HG02970 (cell line): ENCODE measurements around the gene PDE8B.
"Not testable (repeated sequence)": the region's sequence is repeated elsewhere in the genome, so short reads cannot be mapped to it uniquely, and the experiment has no call there.

Source experiments
- ATAC-seq: cut with Tn5 transposase; IDR thresholded peaks from one replicate; pipeline ENCODE4 v1.9.1; 2021; ENCODE audit warnings: mild to moderate bottlenecking, moderate library complexity, moderate number of reproducible peaks; ENCODE audit not compliant: unreplicated experiment, low FRiP score

The PDE8B gene

DNA sequence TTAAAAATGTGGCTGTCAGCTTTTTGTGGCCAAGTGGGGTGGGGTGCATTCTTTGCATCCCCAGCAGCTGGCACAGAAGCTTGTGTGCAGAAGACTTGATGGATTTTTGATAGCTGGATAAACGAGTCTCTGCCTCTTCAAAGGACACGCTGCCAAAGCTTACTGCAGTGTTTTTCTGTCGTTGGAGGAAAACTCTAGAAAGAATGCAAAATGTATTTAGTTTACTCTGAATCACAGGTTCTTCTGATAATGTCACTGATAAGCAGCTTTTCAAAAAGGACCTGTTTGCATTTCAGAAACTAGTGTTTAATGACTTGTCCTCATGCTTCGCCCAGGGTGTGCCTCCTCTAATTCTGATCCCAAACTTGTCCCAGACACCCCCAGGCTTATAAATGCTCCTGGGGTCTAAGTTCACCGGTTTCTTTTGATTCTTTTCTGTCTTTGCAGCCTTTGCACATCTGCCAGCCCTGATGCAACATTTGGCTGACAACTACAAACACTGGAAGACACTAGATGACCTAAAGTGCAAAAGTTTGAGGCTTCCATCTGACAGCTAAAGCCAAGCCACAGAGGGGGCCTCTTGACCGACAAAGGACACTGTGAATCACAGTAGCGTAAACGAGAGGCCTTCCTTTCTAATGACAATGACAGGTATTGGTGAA is 215.6 kb downstream of the PDE8B start:
- ATAC-seq: no peak

DNA sequence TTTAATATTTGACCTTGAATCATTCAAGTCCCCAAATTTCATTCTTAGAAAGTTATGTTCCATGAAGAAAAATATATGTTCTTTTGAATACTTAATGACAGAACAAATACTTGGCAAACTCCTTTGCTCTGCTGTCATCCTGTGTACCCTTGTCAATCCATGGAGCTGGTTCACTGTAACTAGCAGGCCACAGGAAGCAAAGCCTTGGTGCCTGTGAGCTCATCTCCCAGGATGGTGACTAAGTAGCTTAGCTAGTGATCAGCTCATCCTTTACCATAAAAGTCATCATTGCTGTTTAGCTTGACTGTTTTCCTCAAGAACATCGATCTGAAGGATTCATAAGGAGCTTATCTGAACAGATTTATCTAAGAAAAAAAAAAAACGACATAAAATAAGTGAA is 216.2 kb downstream of the PDE8B start:
- no peak for ATAC-seq

DNA sequence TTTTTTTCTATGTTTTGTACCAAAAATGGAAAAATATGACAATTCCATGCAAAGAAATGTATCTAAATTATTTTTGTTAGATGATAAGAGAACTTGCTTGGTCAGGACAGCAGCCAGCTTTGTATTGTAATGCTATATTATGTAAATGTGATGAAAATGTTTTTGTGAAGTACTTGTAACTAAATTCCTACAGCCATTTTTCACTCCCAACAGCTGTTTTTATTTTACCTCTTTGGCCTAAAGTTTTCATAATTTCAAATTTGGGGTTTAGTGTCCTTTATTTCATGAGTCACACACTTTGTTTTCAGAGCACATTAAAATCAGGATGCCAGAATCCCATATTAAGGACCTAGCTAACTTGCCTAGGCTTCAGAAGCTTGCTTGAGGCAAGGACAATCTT is 217.5 kb downstream of the PDE8B start:
- no peak for ATAC-seq

DNA sequence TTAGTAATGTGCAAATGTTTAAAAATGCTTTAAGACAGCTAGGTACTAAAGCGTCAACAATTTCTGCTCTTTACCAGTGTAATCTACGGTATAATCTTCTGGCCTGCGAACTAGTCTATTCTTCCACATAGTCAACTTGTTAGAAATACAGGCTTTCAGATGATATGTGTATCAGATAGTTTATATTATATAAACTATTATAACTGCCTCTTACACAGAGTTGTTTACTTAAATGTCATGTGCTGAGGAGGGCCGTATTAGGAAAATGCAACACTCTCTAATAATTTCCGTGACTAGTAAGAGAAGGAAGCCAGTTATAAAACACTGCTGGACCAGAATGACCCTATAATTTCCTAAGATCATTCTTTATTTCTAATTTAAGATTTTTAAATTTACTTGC is 218.0 kb downstream of the PDE8B start:
- ATAC-seq: no peak

DNA sequence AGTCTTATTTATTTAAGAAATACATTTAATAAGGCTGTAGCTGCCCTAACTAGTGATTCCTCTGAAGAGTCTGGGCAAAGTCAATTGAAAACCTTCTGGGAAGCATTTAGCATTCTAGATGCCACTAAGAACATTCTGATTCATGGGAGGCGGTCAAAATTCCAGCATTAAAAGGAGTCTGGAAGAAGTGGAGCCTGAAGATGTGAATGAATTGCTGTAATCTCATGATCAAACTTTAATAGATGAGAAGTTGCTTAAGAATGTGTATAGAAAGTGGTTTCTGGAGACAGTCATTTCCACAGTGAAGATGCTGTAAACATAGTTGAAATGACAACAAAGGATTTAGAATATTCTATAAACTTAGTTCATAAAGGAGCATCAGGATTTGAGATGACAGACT is 220.2 kb downstream of the PDE8B start:
- no peak for ATAC-seq

DNA sequence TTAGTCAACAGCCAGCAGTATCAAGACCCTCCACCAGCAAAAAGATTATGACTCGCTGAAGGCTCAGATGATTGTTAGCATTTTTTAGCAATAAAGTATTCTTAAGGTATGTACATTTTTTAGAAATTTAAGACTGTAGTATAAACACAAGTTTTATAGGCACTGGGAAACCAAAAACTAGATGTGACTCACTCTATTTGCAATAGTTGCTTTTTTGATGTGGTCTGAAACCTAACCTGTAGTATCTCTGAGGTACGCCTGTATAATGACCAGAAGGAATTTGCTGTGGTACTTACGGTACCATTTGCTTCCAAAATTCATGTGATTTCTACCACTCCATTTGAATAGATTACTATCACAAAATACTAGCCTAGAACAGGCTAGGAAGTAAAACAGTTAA is 220.8 kb downstream of the PDE8B start:
- no peak for ATAC-seq

DNA sequence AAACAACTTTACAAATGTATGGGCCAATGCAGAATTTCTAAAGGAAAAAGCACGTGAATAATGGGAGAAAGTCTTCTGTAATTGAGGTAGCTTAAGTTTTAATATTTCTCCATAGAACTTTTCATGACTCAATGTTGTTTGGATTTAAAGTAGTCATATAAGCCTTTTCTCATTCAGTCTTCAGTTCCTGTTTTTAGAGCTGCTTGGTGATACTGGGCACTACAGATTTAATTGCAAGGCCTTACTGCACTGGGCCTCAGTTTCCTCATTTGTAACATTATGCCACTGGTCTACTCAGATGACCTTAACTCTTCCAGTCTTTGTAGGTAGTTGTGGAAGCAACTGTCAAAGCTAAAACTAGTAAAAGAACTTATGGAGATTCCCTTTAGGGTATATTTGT is 221.2 kb downstream of the PDE8B start:
- ATAC-seq: no peak

DNA sequence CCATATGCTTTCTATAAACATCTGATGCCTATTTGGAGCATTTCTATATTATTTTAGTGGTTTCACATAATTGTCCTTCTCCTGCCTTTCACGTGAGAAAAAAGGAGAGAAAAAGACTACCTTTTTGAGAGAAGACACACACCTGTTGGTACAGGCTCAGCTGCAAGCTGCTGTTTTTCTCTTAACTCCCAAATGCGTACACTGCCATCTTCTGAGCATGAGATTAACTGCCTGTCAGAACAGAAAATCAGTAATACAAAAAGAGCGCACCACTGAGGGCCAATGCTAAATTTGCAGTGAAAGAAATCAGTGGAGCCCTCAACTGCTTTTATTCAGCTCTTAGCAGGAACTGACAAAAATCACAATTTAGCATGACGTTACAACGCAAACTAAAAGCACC is 226.7 kb downstream of the PDE8B start:
- ATAC-seq: no peak

DNA sequence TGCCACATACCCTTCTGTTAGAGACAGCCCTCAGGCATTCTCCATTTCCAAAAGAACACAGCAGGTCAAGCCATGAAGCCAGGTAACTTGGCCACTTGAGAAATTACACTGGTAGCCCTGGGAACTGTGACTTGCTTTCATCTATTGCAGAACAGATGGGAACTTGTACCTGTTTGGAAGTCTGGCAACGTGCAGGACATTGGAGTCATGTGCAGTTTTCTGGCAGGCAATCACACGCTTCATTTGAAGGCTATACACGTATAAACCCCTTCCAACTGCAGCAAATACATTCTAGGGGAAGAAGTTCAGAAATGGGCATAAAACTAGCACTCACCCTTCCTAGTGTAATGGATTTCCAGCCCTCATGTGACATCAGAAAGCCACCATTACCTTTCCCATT is 227.6 kb downstream of the PDE8B start:
- no peak for ATAC-seq

DNA sequence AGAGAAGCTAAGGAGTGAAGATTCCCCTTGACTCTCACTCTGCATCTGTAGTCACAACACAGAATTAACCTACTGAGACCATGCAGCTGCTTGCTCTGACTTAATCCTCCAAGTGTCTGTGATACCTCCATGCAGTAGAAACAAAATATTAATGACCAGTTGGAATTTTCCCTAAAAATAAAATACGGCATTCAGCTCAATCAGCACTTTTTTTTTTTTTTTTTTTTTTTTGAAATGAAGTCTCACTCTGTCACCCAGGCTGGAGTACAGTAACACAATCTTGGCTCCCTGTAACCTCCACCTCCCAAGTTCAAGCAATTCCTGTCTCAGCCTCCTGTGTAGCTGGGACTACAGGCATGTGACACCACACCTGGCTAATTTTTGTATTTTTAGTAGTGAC is 233.2 kb downstream of the PDE8B start:
- no peak for ATAC-seq

DNA sequence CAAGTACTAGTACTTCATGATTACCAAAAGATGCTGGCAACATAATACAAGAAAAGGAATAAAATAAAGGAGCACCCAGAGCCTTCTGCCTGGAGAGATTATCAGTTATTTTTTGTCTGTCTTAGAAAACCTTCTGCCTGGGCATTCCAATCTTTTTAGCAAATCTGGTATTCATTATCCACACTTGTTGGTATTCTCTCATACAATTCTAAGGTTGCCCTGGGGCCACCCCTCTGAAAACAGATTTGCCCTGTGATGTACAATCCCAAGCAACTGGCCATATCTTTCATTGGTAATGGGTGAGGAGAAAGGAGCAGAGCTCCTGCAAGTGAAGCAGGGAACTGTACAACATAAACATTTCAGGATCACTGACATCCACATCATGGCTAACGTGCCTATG is 233.9 kb downstream of the PDE8B start:
- no peak for ATAC-seq

DNA sequence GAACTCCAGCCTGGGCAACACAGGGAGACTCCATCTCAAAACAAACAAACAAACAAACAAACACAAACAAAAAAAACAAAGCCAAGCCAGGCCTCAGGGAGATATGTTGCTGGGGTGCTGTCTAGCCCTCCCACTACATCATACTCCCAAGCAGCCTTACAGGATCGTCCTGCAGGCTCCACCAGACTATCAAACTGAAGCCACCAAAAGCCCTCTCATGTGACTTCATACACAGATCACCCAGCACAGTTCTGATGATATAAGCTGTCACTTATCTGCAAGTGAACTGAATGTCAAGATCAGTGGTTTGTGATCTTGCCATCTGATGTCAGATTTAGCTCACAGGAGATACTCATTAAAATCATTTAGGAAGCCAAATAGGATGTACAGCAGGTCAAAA is 238.4 kb downstream of the PDE8B start:
- no peak for ATAC-seq

DNA sequence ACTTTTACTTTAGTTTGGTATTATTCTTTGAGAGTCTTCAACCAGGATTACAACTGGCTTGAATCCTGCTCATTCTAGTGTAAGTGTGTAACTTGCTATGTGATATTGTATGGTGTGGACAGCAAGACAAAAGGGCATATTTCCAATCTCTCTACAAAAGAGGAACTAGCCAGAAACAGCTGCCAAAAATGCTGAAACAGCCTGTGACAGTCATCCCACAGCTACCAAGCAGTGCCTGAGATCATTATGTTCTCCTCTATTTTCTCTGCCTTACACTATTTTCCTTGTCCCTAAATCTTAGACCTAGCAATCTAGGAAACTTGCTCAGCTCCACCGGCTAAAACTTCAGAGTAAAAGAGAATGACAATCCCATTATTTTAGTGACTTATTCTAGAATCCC is 238.8 kb downstream of the PDE8B start:
- ATAC-seq: no peak

DNA sequence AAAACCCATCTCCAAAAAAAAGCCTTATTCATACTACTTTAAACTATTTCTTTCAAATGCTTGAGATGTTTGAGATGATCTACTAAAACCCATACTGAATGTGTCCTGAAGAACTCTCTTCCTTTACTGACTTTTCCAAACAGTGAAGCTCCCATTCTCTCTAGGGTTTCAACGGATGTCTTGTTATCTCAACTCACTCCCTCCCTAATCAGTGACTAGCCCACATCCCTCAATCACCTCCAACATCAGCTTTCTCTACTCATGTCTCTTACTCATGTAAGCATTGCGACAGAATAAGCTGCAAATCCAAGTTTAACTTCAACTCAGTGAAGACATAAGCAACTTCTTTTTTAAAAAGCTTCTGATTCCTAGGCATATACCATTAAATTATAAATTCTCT is 239.5 kb downstream of the PDE8B start:
- no peak for ATAC-seq

DNA sequence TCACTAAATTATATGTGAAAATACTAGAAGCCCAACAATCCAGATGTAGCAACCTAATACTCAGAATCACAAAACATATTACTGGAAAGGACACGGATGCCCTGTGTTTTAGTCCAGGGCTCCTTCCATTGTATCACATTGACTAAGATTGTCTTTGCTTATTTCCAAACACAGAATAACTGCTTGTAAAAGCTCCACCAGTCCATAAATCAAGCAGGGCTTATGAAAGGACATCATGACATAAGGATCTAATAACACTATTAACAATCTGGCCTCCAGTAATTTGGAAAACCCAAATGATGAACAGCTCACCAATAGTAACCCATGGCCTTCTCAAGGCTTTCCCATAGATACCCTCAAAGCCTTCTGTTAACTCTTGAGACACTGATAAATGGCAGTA is 241.9 kb downstream of the PDE8B start:
- ATAC-seq: no peak

DNA sequence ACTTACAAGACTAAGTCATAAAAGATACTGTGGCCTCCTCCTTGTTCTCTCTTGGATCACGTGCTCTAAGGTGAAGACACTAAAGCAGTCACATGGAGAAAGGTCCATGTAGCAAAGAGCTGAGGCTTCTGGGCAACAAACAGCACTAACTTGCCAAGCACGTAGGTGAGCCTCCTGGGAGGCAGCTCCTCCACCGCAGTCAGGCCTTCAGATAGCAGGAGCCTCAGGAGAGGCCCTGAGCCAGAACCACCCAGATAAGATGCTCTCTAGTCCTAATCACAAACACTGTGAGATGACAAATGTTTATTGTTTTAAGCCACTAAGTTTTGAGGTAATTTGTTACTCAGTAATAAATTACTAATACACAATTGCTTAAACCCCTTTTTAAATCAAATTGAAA is 243.6 kb downstream of the PDE8B start:
- ATAC-seq: no peak

DNA sequence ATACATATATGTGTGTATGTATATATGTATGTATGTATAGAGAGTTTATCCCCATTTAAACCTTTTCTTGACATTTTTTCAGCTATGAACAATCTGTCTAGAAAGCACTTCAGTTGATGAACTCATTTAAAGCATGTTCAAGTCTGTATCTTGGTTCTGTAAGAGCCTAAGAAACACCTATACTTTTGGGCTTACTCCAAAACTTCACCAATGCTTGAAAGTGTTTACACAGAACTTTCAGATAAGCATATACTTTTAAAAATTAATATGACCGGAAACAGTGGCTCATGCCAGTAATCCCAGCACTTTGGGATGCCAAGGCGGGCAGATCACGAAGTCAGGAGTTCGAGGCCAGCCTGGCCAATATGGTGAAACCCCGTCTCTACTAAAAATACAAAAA is 250.8 kb downstream of the PDE8B start:
- no peak for ATAC-seq

DNA sequence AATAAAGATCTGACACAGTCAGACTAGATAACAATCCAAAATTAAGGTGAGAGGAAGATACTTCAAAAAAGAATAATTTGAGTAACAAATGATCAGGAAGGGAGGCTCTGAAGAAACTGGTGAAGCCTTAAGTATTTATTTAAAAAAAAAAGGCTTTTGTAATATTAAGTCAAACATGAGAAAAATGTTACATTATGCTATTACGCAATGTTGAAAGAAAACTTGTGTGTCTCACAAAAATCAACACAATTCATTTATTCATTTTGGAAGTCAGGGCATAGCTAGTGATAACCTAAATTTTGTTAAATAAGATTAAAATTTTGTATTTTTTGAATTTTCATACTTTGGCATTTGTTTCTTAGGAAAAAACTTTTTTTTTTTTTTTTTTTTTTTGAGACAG is 253.4 kb downstream of the PDE8B start:
- no peak for ATAC-seq

DNA sequence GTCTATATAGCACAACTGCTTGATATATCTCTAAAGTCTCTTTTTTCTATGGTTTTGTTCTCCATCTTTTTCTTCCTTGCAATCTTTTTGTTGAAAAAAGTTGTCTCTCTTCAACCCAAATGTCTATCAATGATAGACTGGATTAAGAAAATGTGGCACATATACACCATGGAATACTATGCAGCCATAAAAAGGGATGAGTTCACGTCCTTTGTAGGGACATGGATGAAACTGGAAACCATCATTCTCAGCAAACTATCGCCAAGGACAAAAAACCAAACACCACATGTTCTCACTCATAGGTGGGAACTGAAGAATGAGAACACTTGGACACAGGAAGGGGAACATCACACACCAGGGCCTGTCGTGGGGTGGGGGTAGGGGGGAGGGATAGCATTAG is 258.4 kb downstream of the PDE8B start:
- not testable (repeated sequence) for ATAC-seq

DNA sequence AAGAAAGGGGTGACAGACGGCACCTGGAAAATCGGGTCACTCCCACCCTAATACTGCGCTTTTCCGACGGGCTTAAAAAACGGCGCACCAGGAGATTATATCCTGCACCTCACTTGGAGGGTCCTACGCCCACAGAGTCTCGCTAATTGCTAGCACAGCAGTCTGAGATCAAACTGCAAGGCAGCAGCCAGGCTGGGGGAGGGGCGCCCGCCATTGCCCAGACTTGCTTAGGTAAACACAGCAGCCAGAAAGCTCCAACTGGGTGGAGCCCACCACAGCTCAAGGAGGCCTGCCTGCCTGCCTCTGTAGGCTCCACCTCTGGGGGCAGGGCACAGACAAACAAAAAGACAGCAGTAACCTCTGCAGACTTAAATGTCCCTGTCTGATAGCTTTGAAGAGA is 264.6 kb downstream of the PDE8B start:
- ATAC-seq: not testable (repeated sequence)
